ENCODE measurements around the gene SIGMAR1. TPM values are rescaled to one million over a fixed set of nuclear protein-coding genes. Genes with fewer than 3 reads are reported as not detected.

The SIGMAR1 gene
- total RNA-seq, 1 donor from 2014 or later: 73.2 TPM

GRCh38 chr9:34591917-34592866 is 45.4 kb downstream of the SIGMAR1 start:
- no peak overlapping the region for H2AFZ ChIP-seq (ENCODE audit: low read depth, low read length)

GRCh38 chr9:34591248-34591916 is 46.2 kb downstream of the SIGMAR1 start:
- Mint-ChIP-seq H3K4me1 (ENCODE audit: low read depth, unreplicated experiment) (no peaks in the 10 kb centered on the region), H3K9me3 (ENCODE audit: unreplicated experiment) (peaks cover 3% of the 10 kb centered on the region), H3K36me3 (ENCODE audit: low read depth, unreplicated experiment) (no peaks in the 10 kb centered on the region), H3K27me3 (ENCODE audit: low read depth, unreplicated experiment) (peaks cover 66% of the 10 kb centered on the region), H3K4me3 (ENCODE audit: unreplicated experiment) (no peak overlapping the region), H3K27ac (ENCODE audit: unreplicated experiment) (no peak overlapping the region)
- Histone ChIP-seq H3K27me3 (ENCODE audit: insufficient read depth, low read length) (peaks cover 68% of the 10 kb centered on the region), H3K79me2 (ENCODE audit: insufficient read depth, low read length) (no peaks in the 10 kb centered on the region), H3K4me3 (ENCODE audit: insufficient read depth, low read depth, low read length) (no peak overlapping the region), H3K4me1 (ENCODE audit: insufficient read depth, low read length) (no peaks in the 10 kb centered on the region), H4K20me1 (ENCODE audit: insufficient read depth, low read length) (peaks cover 16% of the 10 kb centered on the region), H3K36me3 (ENCODE audit: insufficient read depth, low read length) (no peaks in the 10 kb centered on the region), H3K27ac (ENCODE audit: low read depth, low read length) (no peak overlapping the region), H3K9ac (ENCODE audit: low read length) (no peak overlapping the region), H3K9me3 (ENCODE audit: insufficient read depth, low read depth, low read length) (no peaks in the 10 kb centered on the region), H3K4me2 (ENCODE audit: low read length) (peak overlapping the region; percentile 36), H2AFZ (ENCODE audit: low read depth, low read length) (peak overlapping the region; percentile 37)
- TF ChIP-seq CTCF (IDR thresholded peaks at IDR 0.05; ENCODE audit: insufficient read depth, low read depth, low read length) (peak; percentile 53), EZH2 (IDR thresholded peaks at IDR 0.05; ENCODE audit: insufficient read depth, low read length) (peak; percentile 92)
- peak; percentile 24 for DNase-seq (ENCODE audit: low read depth)
- no peak for FAIRE-seq

More at GRCh38 chr9:34591917-34592866, 45.4 kb downstream of the SIGMAR1 start:
- Mint-ChIP-seq H3K4me1 (ENCODE audit: low read depth, unreplicated experiment) (no peaks in the 10 kb centered on the region), H3K4me3 (ENCODE audit: unreplicated experiment) (no peak overlapping the region), H3K36me3 (ENCODE audit: low read depth, unreplicated experiment) (no peaks in the 10 kb centered on the region), H3K9me3 (ENCODE audit: unreplicated experiment) (peaks cover 2% of the 10 kb centered on the region), H3K27me3 (ENCODE audit: low read depth, unreplicated experiment) (peaks cover 64% of the 10 kb centered on the region), H3K27ac (ENCODE audit: unreplicated experiment) (peak overlapping the region; percentile 29)
- H3K27ac ChIP-seq (ENCODE audit: low read depth, low read length): no peak overlapping the region
- H3K79me2 ChIP-seq (ENCODE audit: insufficient read depth, low read length): no peaks in the 10 kb centered on the region
- H3K9ac ChIP-seq (ENCODE audit: low read length): no peak overlapping the region
- no peak for DNase-seq (ENCODE audit: low read depth)
- no peak overlapping the region for H3K4me3 ChIP-seq (ENCODE audit: insufficient read depth, low read depth, low read length)
- H3K4me2 ChIP-seq (ENCODE audit: low read length): no peak overlapping the region
- TF ChIP-seq EZH2 (IDR thresholded peaks at IDR 0.05; ENCODE audit: insufficient read depth, low read length) (no peak), CTCF (IDR thresholded peaks at IDR 0.05; ENCODE audit: insufficient read depth, low read depth, low read length) (no peak)
- no peaks in the 10 kb centered on the region for H3K4me1 ChIP-seq (ENCODE audit: insufficient read depth, low read length)
- peaks cover 16% of the 10 kb centered on the region for H4K20me1 ChIP-seq (ENCODE audit: insufficient read depth, low read length)
- no peak for FAIRE-seq
- H3K9me3 ChIP-seq (ENCODE audit: insufficient read depth, low read depth, low read length): no peaks in the 10 kb centered on the region
- H3K36me3 ChIP-seq (ENCODE audit: insufficient read depth, low read length): no peaks in the 10 kb centered on the region
- H3K27me3 ChIP-seq (ENCODE audit: insufficient read depth, low read length): peaks cover 68% of the 10 kb centered on the region

All from astrocyte (in vitro differentiated cells and primary cell).